Measurements from ENCODE around the gene ZNF532.

Gene ZNF532

GRCh38 chr18:58989184-58989759 lies 124.6 kb downstream of the ZNF532 start:
- Histone ChIP-seq H3K9me3 (replicated peaks in 1 of 2; ENCODE audit: control insufficient read depth in 2 of 2, insufficient read depth in 1 of 2, low read depth in 1 of 2, low read length in 2 of 2) (peaks cover 2 to 6% of the 10 kb centered on the region in 2 donors), H2BK5ac (ENCODE audit: low read length) (no peak overlapping the region), H2AK5ac (ENCODE audit: low read depth, low read length) (no peak overlapping the region), H2BK15ac (ENCODE audit: low read length) (no peak overlapping the region), H4K91ac (ENCODE audit: low read depth, low read length, poor library complexity) (no peak overlapping the region), H3K23ac (ENCODE audit: low read depth, low read length, poor library complexity) (no peak overlapping the region), H3K14ac (ENCODE audit: low read length) (no peak overlapping the region), H3K4ac (ENCODE audit: low read length) (no peak overlapping the region), H3K4me3 (ENCODE audit: low read length in 2 of 2) (no peak overlapping the region), H2BK120ac (ENCODE audit: low read depth, low read length) (no peak overlapping the region), H3K9ac (ENCODE audit: low read depth, low read length, poor library complexity) (no peak overlapping the region), H3K4me1 (ENCODE audit: control insufficient read depth in 2 of 2, insufficient read depth in 1 of 2, low read depth in 1 of 2, low read length in 2 of 2) (peaks cover 0 to 1% of the 10 kb centered on the region in 2 donors), H3K36me3 (replicated peaks in 1 of 2; ENCODE audit: control insufficient read depth in 2 of 2, insufficient read depth in 2 of 2, low read length in 2 of 2) (peaks cover 0 to 14% of the 10 kb centered on the region in 2 donors), H3K79me1 (ENCODE audit: low read depth, low read length) (peaks cover 2% of the 10 kb centered on the region), H4K8ac (ENCODE audit: low read depth, low read length) (no peak overlapping the region), H3K4me2 (ENCODE audit: insufficient read depth, low read length, poor library complexity, severe bottlenecking) (no peak overlapping the region), H3K27me3 (ENCODE audit: control insufficient read depth in 3 of 3, insufficient read depth in 3 of 3, low read depth in 1 of 3, low read length in 3 of 3) (no peaks in the 10 kb centered on the region), H2BK12ac (ENCODE audit: low read length) (no peak overlapping the region), H2AFZ (ENCODE audit: low read length) (no peak overlapping the region), H3K27ac (replicated peaks; ENCODE audit: low read length) (no peak overlapping the region), H3K18ac (ENCODE audit: low read length) (no peak overlapping the region)
- WGBS, 2 donors (ENCODE audit: extremely low coverage in 2 of 2, insufficient read length in 2 of 2, insufficient replicate concordance in 1 of 2) = no CpG with 5 or more reads among the region's 2 CpGs
- no peak for DNase-seq (ENCODE audit: low spot score)

- Histone ChIP-seq H3K27ac (replicated peaks; ENCODE audit: low read length) (no peak overlapping the region), H2BK5ac (ENCODE audit: low read length) (no peak overlapping the region), H3K36me3 (replicated peaks in 1 of 2; ENCODE audit: control insufficient read depth in 2 of 2, insufficient read depth in 2 of 2, low read length in 2 of 2) (peaks cover 0 to 11% of the 10 kb centered on the region in 2 donors), H2BK12ac (ENCODE audit: low read length) (no peak overlapping the region), H3K9me3 (replicated peaks in 1 of 2; ENCODE audit: control insufficient read depth in 2 of 2, insufficient read depth in 1 of 2, low read depth in 1 of 2, low read length in 2 of 2) (peaks cover 2 to 6% of the 10 kb centered on the region in 2 donors), H3K4ac (ENCODE audit: low read length) (no peak overlapping the region), H3K4me1 (ENCODE audit: control insufficient read depth in 2 of 2, insufficient read depth in 1 of 2, low read depth in 1 of 2, low read length in 2 of 2) (peaks cover 0 to 1% of the 10 kb centered on the region in 2 donors), H4K8ac (ENCODE audit: low read depth, low read length) (no peak overlapping the region), H3K4me3 (ENCODE audit: low read length in 2 of 2) (no peak overlapping the region), H3K79me1 (ENCODE audit: low read depth, low read length) (peaks cover 2% of the 10 kb centered on the region), H4K91ac (ENCODE audit: low read depth, low read length, poor library complexity) (no peak overlapping the region), H3K23ac (ENCODE audit: low read depth, low read length, poor library complexity) (no peak overlapping the region), H2AFZ (ENCODE audit: low read length) (no peak overlapping the region), H3K9ac (ENCODE audit: low read depth, low read length, poor library complexity) (no peak overlapping the region), H2AK5ac (ENCODE audit: low read depth, low read length) (no peak overlapping the region), H3K14ac (ENCODE audit: low read length) (no peak overlapping the region), H2BK120ac (ENCODE audit: low read depth, low read length) (no peak overlapping the region), H3K18ac (ENCODE audit: low read length) (no peak overlapping the region), H2BK15ac (ENCODE audit: low read length) (no peak overlapping the region), H3K27me3 (ENCODE audit: control insufficient read depth in 3 of 3, insufficient read depth in 3 of 3, low read depth in 1 of 3, low read length in 3 of 3) (no peaks in the 10 kb centered on the region), H3K4me2 (ENCODE audit: insufficient read depth, low read length, poor library complexity, severe bottlenecking) (no peak overlapping the region)
- no CpG with 5 or more reads among the region's 6 CpGs for WGBS, 2 donors (ENCODE audit: extremely low coverage in 2 of 2, insufficient read length in 2 of 2, insufficient replicate concordance in 1 of 2)
- DNase-seq (ENCODE audit: low spot score) = no peak
These were observed 126.0 kb downstream of the ZNF532 start for GRCh38 chr18:58990720-58991119.

- no CpG with 5 or more reads among the region's 7 CpGs for WGBS, 2 donors (ENCODE audit: extremely low coverage in 2 of 2, insufficient read length in 2 of 2, insufficient replicate concordance in 1 of 2)
- H3K4me3 ChIP-seq (ENCODE audit: low read length in 2 of 2) = no peak overlapping the region
These were observed 126.6 kb downstream of the ZNF532 start for GRCh38 chr18:58991167-58991798.

GRCh38 chr18:58992301-58993231 lies 127.9 kb downstream of the ZNF532 start:
- 100% methylated on average over 2 of the region's 16 CpGs; no CpG with 5 or more reads in 1 of the 2 donors for WGBS, 2 donors (ENCODE audit: extremely low coverage in 2 of 2, insufficient read length in 2 of 2, insufficient replicate concordance in 1 of 2)
- Histone ChIP-seq H3K27ac (replicated peaks; ENCODE audit: low read length) (no peak overlapping the region), H3K23ac (ENCODE audit: low read depth, low read length, poor library complexity) (no peak overlapping the region)

More at GRCh38 chr18:58991167-58991798, 126.6 kb downstream of the ZNF532 start:
- H3K18ac ChIP-seq (ENCODE audit: low read length) = no peak overlapping the region
- H2AK5ac ChIP-seq (ENCODE audit: low read depth, low read length) = no peak overlapping the region
- no peak overlapping the region for H2BK5ac ChIP-seq (ENCODE audit: low read length)
- H2BK120ac ChIP-seq (ENCODE audit: low read depth, low read length) = no peak overlapping the region
- no peaks in the 10 kb centered on the region for H3K27me3 ChIP-seq (ENCODE audit: control insufficient read depth in 3 of 3, insufficient read depth in 3 of 3, low read depth in 1 of 3, low read length in 3 of 3)
- H3K14ac ChIP-seq (ENCODE audit: low read length) = no peak overlapping the region
- no peak for DNase-seq (ENCODE audit: low spot score)
- H2AFZ ChIP-seq (ENCODE audit: low read length) = no peak overlapping the region
- no peak overlapping the region for H3K9ac ChIP-seq (ENCODE audit: low read depth, low read length, poor library complexity)
- H3K4me1 ChIP-seq (ENCODE audit: control insufficient read depth in 2 of 2, insufficient read depth in 1 of 2, low read depth in 1 of 2, low read length in 2 of 2) = peaks cover 0 to 1% of the 10 kb centered on the region in 2 donors
- H3K9me3 ChIP-seq (replicated peaks in 1 of 2; ENCODE audit: control insufficient read depth in 2 of 2, insufficient read depth in 1 of 2, low read depth in 1 of 2, low read length in 2 of 2) = peaks cover 2 to 6% of the 10 kb centered on the region in 2 donors
- H2BK15ac ChIP-seq (ENCODE audit: low read length) = no peak overlapping the region
- peaks cover 0 to 7% of the 10 kb centered on the region in 2 donors for H3K36me3 ChIP-seq (replicated peaks in 1 of 2; ENCODE audit: control insufficient read depth in 2 of 2, insufficient read depth in 2 of 2, low read length in 2 of 2)
- H3K23ac ChIP-seq (ENCODE audit: low read depth, low read length, poor library complexity) = no peak overlapping the region
- no peak overlapping the region for H3K27ac ChIP-seq (replicated peaks; ENCODE audit: low read length)
- H4K91ac ChIP-seq (ENCODE audit: low read depth, low read length, poor library complexity) = no peak overlapping the region
- no peak overlapping the region for H4K8ac ChIP-seq (ENCODE audit: low read depth, low read length)
- no peak overlapping the region for H3K4ac ChIP-seq (ENCODE audit: low read length)
- H2BK12ac ChIP-seq (ENCODE audit: low read length) = no peak overlapping the region
- H3K4me2 ChIP-seq (ENCODE audit: insufficient read depth, low read length, poor library complexity, severe bottlenecking) = no peak overlapping the region
- H3K79me1 ChIP-seq (ENCODE audit: low read depth, low read length) = peaks cover 2% of the 10 kb centered on the region

More at GRCh38 chr18:58992301-58993231, 127.9 kb downstream of the ZNF532 start:
- H4K8ac ChIP-seq (ENCODE audit: low read depth, low read length) = no peak overlapping the region
- no peaks in the 10 kb centered on the region for H3K27me3 ChIP-seq (ENCODE audit: control insufficient read depth in 3 of 3, insufficient read depth in 3 of 3, low read depth in 1 of 3, low read length in 3 of 3)
- H3K4me1 ChIP-seq (ENCODE audit: control insufficient read depth in 2 of 2, insufficient read depth in 1 of 2, low read depth in 1 of 2, low read length in 2 of 2) = peaks cover 1 to 3% of the 10 kb centered on the region in 2 donors
- H2BK5ac ChIP-seq (ENCODE audit: low read length) = no peak overlapping the region
- H2BK12ac ChIP-seq (ENCODE audit: low read length) = no peak overlapping the region
- no peak overlapping the region for H4K91ac ChIP-seq (ENCODE audit: low read depth, low read length, poor library complexity)
- H3K14ac ChIP-seq (ENCODE audit: low read length) = no peak overlapping the region
- no peak overlapping the region for H2AK5ac ChIP-seq (ENCODE audit: low read depth, low read length)
- H2AFZ ChIP-seq (ENCODE audit: low read length) = no peak overlapping the region
- H3K4ac ChIP-seq (ENCODE audit: low read length) = no peak overlapping the region
- no peaks in the 10 kb centered on the region for H3K36me3 ChIP-seq (replicated peaks in 1 of 2; ENCODE audit: control insufficient read depth in 2 of 2, insufficient read depth in 2 of 2, low read length in 2 of 2)
- H3K9ac ChIP-seq (ENCODE audit: low read depth, low read length, poor library complexity) = no peak overlapping the region
- H2BK15ac ChIP-seq (ENCODE audit: low read length) = no peak overlapping the region
- no peaks in the 10 kb centered on the region for H3K79me1 ChIP-seq (ENCODE audit: low read depth, low read length)
- peaks cover 0 to 2% of the 10 kb centered on the region in 2 donors for H3K9me3 ChIP-seq (replicated peaks in 1 of 2; ENCODE audit: control insufficient read depth in 2 of 2, insufficient read depth in 1 of 2, low read depth in 1 of 2, low read length in 2 of 2)
- no peak overlapping the region for H3K4me2 ChIP-seq (ENCODE audit: insufficient read depth, low read length, poor library complexity, severe bottlenecking)
- H2BK120ac ChIP-seq (ENCODE audit: low read depth, low read length) = no peak overlapping the region
- H3K18ac ChIP-seq (ENCODE audit: low read length) = no peak overlapping the region
- no peak for DNase-seq (ENCODE audit: low spot score)
- no peak overlapping the region for H3K4me3 ChIP-seq (ENCODE audit: low read length in 2 of 2)
